ENCODE data around the gene NFE2L3. TPM values are rescaled to one million over a fixed set of nuclear protein-coding genes. Genes with fewer than 3 reads are reported as not detected.

NFE2L3 gene
- total and polyA plus RNA-seq, 2 donors (not counting 1 experiment from before 2014, with no cell fraction given), result 1.4 to 1.6 TPM

DNA sequence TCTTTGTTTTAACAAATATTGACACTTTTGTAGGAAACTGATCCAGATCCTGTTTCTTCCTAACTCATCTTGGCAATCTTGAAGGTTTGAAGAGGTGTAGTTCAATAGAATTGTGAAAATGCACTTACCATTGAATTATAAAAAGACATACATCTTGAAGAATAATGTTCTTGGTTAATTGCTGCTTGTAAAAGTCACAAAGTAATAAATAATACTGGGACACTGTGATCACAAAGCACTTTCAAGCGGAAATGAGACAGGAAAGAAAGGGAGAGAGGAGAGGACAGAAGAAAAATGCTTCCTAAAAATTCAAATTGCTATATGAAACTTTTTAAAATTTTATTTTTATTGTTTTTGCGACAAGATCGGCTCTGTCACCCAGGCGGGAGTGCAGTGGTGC is 15.2 kb upstream of the NFE2L3 start:
- Histone ChIP-seq H3K9ac (ENCODE audit: low read length) (no peak overlapping the region), H3K36me3 (replicated peaks in 1 of 2; ENCODE audit: control extremely low read depth in 1 of 2, control insufficient read depth in 1 of 2, extremely low read depth in 1 of 2, insufficient read depth in 2 of 2, low read length in 1 of 2) (no peaks in the 10 kb centered on the region), H3K9me3 (ENCODE audit: control extremely low read depth in 1 of 3, control insufficient read depth in 2 of 3, insufficient read depth in 1 of 3, low read length in 2 of 3) (no peaks in the 10 kb centered on the region), H2AFZ (ENCODE audit: insufficient read depth, low read depth, low read length, poor library complexity, severe bottlenecking) (no peak overlapping the region), H3K4me1 (ENCODE audit: control insufficient read depth in 2 of 2, insufficient read depth in 2 of 2, low read length in 2 of 2) (no peaks in the 10 kb centered on the region), H3K4me3 (ENCODE audit: control extremely low read depth in 1 of 5, extremely low read depth in 1 of 5, insufficient read depth in 1 of 5, low read depth in 2 of 5, low read length in 4 of 5) (no peak overlapping the region), H3K79me2 (ENCODE audit: control insufficient read depth, insufficient read depth, low read length) (no peaks in the 10 kb centered on the region), H3K27me3 (replicated peaks in 1 of 4; ENCODE audit: control extremely low read depth in 1 of 4, control insufficient read depth in 3 of 4, insufficient read depth in 4 of 4, low read length in 3 of 4) (peaks cover 0 to 8% (median 2%) of the 10 kb centered on the region in 4 experiments), H4K20me1 (ENCODE audit: control insufficient read depth, insufficient read depth, low read length, poor library complexity, severe bottlenecking) (no peaks in the 10 kb centered on the region), H3K4me2 (replicated peaks; ENCODE audit: low read depth, low read length, poor library complexity, severe bottlenecking) (no peak overlapping the region), H3K27ac (ENCODE audit: low read length in 2 of 2) (no peak overlapping the region)
- ChIA-PET POLR2A (no interaction called here), CTCF (no interaction called here)
- Mint-ChIP-seq H3K4me1 (no peaks in the 10 kb centered on the region), H3K9me3 (ENCODE audit: insufficient read depth) (peaks cover 5% of the 10 kb centered on the region), H3K4me3 (no peak overlapping the region), H3K27me3 (peaks cover 9% of the 10 kb centered on the region), H3K27ac (no peak overlapping the region)
- 66% methylated on average over 3 of the region's 4 CpGs for WGBS (ENCODE audit: insufficient coverage)
- no peak for ATAC-seq (ENCODE audit: low read depth)
- no peak for DNase-seq
- TF ChIP-seq EZH2 (IDR thresholded peaks at IDR 0.05; ENCODE audit: borderline replicate concordance, insufficient read depth, low read depth, low read length, poor library complexity, severe bottlenecking), result no peak
- TF ChIP-seq, protein P1, sequence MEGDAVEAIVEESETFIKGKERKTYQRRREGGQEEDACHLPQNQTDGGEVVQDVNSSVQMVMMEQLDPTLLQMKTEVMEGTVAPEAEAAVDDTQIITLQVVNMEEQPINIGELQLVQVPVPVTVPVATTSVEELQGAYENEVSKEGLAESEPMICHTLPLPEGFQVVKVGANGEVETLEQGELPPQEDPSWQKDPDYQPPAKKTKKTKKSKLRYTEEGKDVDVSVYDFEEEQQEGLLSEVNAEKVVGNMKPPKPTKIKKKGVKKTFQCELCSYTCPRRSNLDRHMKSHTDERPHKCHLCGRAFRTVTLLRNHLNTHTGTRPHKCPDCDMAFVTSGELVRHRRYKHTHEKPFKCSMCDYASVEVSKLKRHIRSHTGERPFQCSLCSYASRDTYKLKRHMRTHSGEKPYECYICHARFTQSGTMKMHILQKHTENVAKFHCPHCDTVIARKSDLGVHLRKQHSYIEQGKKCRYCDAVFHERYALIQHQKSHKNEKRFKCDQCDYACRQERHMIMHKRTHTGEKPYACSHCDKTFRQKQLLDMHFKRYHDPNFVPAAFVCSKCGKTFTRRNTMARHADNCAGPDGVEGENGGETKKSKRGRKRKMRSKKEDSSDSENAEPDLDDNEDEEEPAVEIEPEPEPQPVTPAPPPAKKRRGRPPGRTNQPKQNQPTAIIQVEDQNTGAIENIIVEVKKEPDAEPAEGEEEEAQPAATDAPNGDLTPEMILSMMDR (IDR thresholded peaks at IDR 0.05), result no peak
- intact Hi-C loops (cut with micrococcal nuclease), result no loop called here

DNA sequence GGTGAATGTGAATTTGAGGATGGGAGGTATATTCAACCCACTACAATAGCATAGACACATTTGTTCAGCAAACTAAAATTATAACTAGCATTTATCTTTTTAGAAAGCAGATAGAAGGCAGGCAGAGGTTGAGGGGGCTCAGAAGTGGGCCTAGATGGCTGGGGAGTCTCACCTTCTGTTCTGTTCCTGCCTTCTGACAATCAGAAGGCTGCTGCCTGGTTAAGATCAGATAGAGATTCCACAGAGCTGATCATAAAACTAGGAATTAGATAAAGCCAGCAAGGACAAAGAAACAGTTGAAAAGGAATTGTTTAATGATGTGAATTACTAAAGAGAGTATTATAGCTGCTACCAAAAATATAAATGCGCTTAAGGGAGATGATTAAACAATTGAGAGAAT is 11.6 kb upstream of the NFE2L3 start:
- no peaks in the 10 kb centered on the region for H3K9me3 ChIP-seq (ENCODE audit: control extremely low read depth in 1 of 3, control insufficient read depth in 2 of 3, insufficient read depth in 1 of 3, low read length in 2 of 3)
- DNase-seq (no peak), ATAC-seq (ENCODE audit: low read depth) (no peak)
- peaks cover 0 to 10% (median 0%) of the 10 kb centered on the region in 4 experiments for H3K27me3 ChIP-seq (replicated peaks in 1 of 4; ENCODE audit: control extremely low read depth in 1 of 4, control insufficient read depth in 3 of 4, insufficient read depth in 4 of 4, low read length in 3 of 4)
- H2AFZ ChIP-seq (ENCODE audit: insufficient read depth, low read depth, low read length, poor library complexity, severe bottlenecking), result no peak overlapping the region
- no peaks in the 10 kb centered on the region for H3K79me2 ChIP-seq (ENCODE audit: control insufficient read depth, insufficient read depth, low read length)
- Mint-ChIP-seq H3K9me3 (ENCODE audit: insufficient read depth) (peaks cover 1% of the 10 kb centered on the region), H3K4me1 (no peaks in the 10 kb centered on the region), H3K27ac (no peak overlapping the region), H3K4me3 (no peak overlapping the region), H3K27me3 (peaks cover 13% of the 10 kb centered on the region)
- POLR2A ChIA-PET, result no interaction called here
- no peaks in the 10 kb centered on the region for H3K4me1 ChIP-seq (ENCODE audit: control insufficient read depth in 2 of 2, insufficient read depth in 2 of 2, low read length in 2 of 2)
- H3K4me3 ChIP-seq (ENCODE audit: control extremely low read depth in 1 of 5, extremely low read depth in 1 of 5, insufficient read depth in 1 of 5, low read depth in 2 of 5, low read length in 4 of 5), result no peak overlapping the region
- H4K20me1 ChIP-seq (ENCODE audit: control insufficient read depth, insufficient read depth, low read length, poor library complexity, severe bottlenecking), result no peaks in the 10 kb centered on the region
- H3K27ac ChIP-seq (ENCODE audit: low read length in 2 of 2), result no peak overlapping the region
- CTCF ChIA-PET, result no interaction called here
- H3K4me2 ChIP-seq (replicated peaks; ENCODE audit: low read depth, low read length, poor library complexity, severe bottlenecking), result no peak overlapping the region
- intact Hi-C loops (cut with micrococcal nuclease), result no loop called here
- no peak overlapping the region for H3K9ac ChIP-seq (ENCODE audit: low read length)
- H3K36me3 ChIP-seq (replicated peaks in 1 of 2; ENCODE audit: control extremely low read depth in 1 of 2, control insufficient read depth in 1 of 2, extremely low read depth in 1 of 2, insufficient read depth in 2 of 2, low read length in 1 of 2), result no peaks in the 10 kb centered on the region
- TF ChIP-seq, protein P1 (IDR thresholded peaks at IDR 0.05), result no peak
- no peak for TF ChIP-seq EZH2 (IDR thresholded peaks at IDR 0.05; ENCODE audit: borderline replicate concordance, insufficient read depth, low read depth, low read length, poor library complexity, severe bottlenecking)
- WGBS (ENCODE audit: insufficient coverage), result no CpG with 5 or more reads among the region's 1 CpG
